ENCODE data around the gene CCDC88C. TPM values are rescaled to one million over a fixed set of nuclear protein-coding genes. Genes with fewer than 3 reads are reported as not detected.

CCDC88C gene
- total and polyA plus RNA-seq, 2 donors (not counting 3 experiments of a cell fraction or from before 2014, with no cell fraction given) = 11.4 to 52.1 TPM

DNA sequence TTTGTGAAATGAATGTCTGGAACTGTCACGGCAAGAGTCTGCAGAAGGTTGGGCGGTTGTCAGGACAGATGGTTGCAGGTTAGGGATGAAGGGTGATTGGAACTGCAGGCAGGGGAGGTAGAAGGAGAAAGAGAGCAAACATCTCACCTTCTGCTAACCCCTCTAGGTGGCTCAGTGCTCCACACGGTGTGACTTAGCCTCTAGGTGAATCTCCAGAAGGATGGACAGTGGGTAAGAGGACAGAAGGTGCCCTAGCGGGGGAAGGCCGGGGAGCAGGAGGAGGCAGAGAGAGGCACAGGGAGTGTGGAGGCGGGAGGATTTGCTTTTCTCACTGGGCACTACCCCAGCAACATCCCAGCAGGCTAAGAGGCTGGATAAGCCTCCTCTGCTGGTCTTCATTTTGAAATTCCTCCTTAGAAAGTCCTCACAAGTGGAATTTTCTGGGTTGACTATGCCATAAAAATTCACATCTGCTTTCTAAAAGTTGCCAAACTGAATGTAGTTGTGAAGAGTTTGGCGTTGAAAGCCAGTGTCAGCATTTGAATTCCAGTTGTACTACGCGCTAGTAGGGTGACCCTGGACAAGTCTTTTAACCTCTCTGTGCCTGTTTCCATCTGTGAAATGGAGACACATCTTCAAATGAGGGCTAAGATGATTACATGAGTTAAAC lies 162.5 kb downstream of the CCDC88C start:
- H4K20me1 ChIP-seq (replicated peaks; ENCODE audit: control insufficient read depth, extremely low read depth, insufficient read depth, low read length) = no peaks in the 10 kb centered on the region
- no peaks in the 10 kb centered on the region for H3K9me1 ChIP-seq (replicated peaks; ENCODE audit: control insufficient read depth, extremely low read depth, insufficient read depth, low read length)
- FAIRE-seq = no peak
- no peak overlapping the region for H3K4me3 ChIP-seq (replicated peaks in 1 of 3; ENCODE audit: insufficient read depth in 1 of 3, low read depth in 1 of 3, low read length in 3 of 3)
- TF ChIP-seq JUN (IDR thresholded peaks at IDR 0.05; ENCODE audit: borderline replicate concordance, insufficient read depth, insufficient read length, low read depth) (no peak), MYC (IDR thresholded peaks at IDR 0.05; ENCODE audit: low read depth, low read length) (no peak), FOS (IDR thresholded peaks at IDR 0.05; ENCODE audit: borderline replicate concordance, insufficient read depth, low read length) (no peak), POLR2AphosphoS5 (IDR thresholded peaks at IDR 0.05; ENCODE audit: insufficient read depth, low read depth, low read length) (no peak), POLR2A (IDR thresholded peaks at IDR 0.05; ENCODE audit: low read depth, low read length) (no peak), EZH2 (IDR thresholded peaks at IDR 0.05; ENCODE audit: borderline replicate concordance, low read depth, low read length, severe bottlenecking) (no peak), GATA2 (IDR thresholded peaks at IDR 0.05; ENCODE audit: insufficient read depth, insufficient read length, low read depth, low read length) (no peak)
- TF ChIP-seq, protein P1, sequence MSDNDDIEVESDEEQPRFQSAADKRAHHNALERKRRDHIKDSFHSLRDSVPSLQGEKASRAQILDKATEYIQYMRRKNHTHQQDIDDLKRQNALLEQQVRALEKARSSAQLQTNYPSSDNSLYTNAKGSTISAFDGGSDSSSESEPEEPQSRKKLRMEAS (IDR thresholded peaks at IDR 0.05; ENCODE audit: insufficient read depth, insufficient read length) = no peak
- TF ChIP-seq, protein P2, sequence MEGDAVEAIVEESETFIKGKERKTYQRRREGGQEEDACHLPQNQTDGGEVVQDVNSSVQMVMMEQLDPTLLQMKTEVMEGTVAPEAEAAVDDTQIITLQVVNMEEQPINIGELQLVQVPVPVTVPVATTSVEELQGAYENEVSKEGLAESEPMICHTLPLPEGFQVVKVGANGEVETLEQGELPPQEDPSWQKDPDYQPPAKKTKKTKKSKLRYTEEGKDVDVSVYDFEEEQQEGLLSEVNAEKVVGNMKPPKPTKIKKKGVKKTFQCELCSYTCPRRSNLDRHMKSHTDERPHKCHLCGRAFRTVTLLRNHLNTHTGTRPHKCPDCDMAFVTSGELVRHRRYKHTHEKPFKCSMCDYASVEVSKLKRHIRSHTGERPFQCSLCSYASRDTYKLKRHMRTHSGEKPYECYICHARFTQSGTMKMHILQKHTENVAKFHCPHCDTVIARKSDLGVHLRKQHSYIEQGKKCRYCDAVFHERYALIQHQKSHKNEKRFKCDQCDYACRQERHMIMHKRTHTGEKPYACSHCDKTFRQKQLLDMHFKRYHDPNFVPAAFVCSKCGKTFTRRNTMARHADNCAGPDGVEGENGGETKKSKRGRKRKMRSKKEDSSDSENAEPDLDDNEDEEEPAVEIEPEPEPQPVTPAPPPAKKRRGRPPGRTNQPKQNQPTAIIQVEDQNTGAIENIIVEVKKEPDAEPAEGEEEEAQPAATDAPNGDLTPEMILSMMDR (IDR thresholded peaks at IDR 0.05; ENCODE audit: extremely low read depth in 1 of 2, insufficient read depth in 1 of 2, low read depth in 1 of 2, low read length in 2 of 2) = no peak
- no peaks in the 10 kb centered on the region for H3K79me2 ChIP-seq (ENCODE audit: control insufficient read depth, insufficient read depth, low read length)
- H3K4me1 ChIP-seq (ENCODE audit: control insufficient read depth, extremely low read depth, insufficient read depth, low read length) = peaks cover 7% of the 10 kb centered on the region
- H3K27me3 ChIP-seq (ENCODE audit: control insufficient read depth in 2 of 2, insufficient read depth in 2 of 2, low read length in 2 of 2) = no peaks in the 10 kb centered on the region
- ChIA-PET POLR2A (interaction anchor here (0.6 kb wide), 1 partner anchor 54 kb away, joined by 6 read pairs; no protein-coding TSS in a partner anchor), CTCF (interaction anchor here (1.0 to 3.7 kb wide), 3 partner anchors 10 to 78 kb away, joined by 3 to 16 read pairs (median 6); no protein-coding TSS in a partner anchor)
- no TSS peak for BruUV-seq (replicated peaks)
- no peak overlapping the region for H3K9ac ChIP-seq (replicated peaks; ENCODE audit: extremely low read depth, insufficient read depth, low read length)
- intact Hi-C loops (cut with micrococcal nuclease) (no loop called here), dilution Hi-C loops (cut with MboI; ENCODE audit: extremely low pct_ligation_motif_present, low sequenced_read_pairs) (no loop called here)
- H3K36me3 ChIP-seq (ENCODE audit: control insufficient read depth in 2 of 2, extremely low read depth in 1 of 2, insufficient read depth in 2 of 2, low read length in 2 of 2) = no peaks in the 10 kb centered on the region
- no peak for DNase-seq (ENCODE audit: low read depth, low spot score)
- no peaks in the 10 kb centered on the region for H3K9me3 ChIP-seq (replicated peaks; ENCODE audit: control insufficient read depth, insufficient read depth, low read length)
- no peak overlapping the region for H3K27ac ChIP-seq (ENCODE audit: insufficient read depth, low read depth, low read length)
- no peak overlapping the region for H2AFZ ChIP-seq (ENCODE audit: low read depth, low read length)
- no peak overlapping the region for H3K4me2 ChIP-seq (ENCODE audit: insufficient read depth, low read length)

Measured in endothelial cell of umbilical vein (primary cell).